Measurements from ENCODE around the gene YTHDC1.
"Not testable (repeated sequence)": the region's sequence is repeated elsewhere in the genome, so short reads cannot be mapped to it uniquely, and the experiment has no call there.

YTHDC1 gene

GRCh38 chr4:68287704-68288392, 62.0 kb downstream of the YTHDC1 start:
- DNase-seq, result no peak

GRCh38 chr4:68283714-68284113, 66.2 kb downstream of the YTHDC1 start:
- DNase-seq, result no peak

- no peak for DNase-seq
Measured at GRCh38 chr4:68283095-68283494, 66.8 kb downstream of the YTHDC1 start.

- not testable (repeated sequence) for DNase-seq
Measured at GRCh38 chr4:68281796-68282740, 67.8 kb downstream of the YTHDC1 start.

- DNase-seq, result no peak
Measured at GRCh38 chr4:68278029-68278428, 71.9 kb downstream of the YTHDC1 start.

- no peak for DNase-seq
Measured at GRCh38 chr4:68277627-68278026, 72.3 kb downstream of the YTHDC1 start.

GRCh38 chr4:68272860-68273259, 77.0 kb downstream of the YTHDC1 start:
- DNase-seq, result no peak

GRCh38 chr4:68272380-68272779, 77.5 kb downstream of the YTHDC1 start:
- no peak for DNase-seq

- DNase-seq, result no peak
Measured at GRCh38 chr4:68271851-68272357, 78.0 kb downstream of the YTHDC1 start.

GRCh38 chr4:68267433-68267944, 82.4 kb downstream of the YTHDC1 start:
- DNase-seq, result no peak

- DNase-seq, result no peak
Measured at GRCh38 chr4:68264875-68265565, 84.9 kb downstream of the YTHDC1 start.
